Middle frontal gyrus (tissue), 1 donor: Measurements from ENCODE around the gene NDUFAF5.
"Not testable (repeated sequence)": the region's sequence is repeated elsewhere in the genome, so short reads cannot be mapped to it uniquely, and the experiment has no call there.

Experiments
- DNase-seq: peaks from one replicate; pipeline ENCODE4 v3.0.0-alpha.2; 2015; ENCODE audit warnings: low spot score; ENCODE audit errors: extremely low spot score

NDUFAF5 gene

GRCh38 chr20:13784893-13785715 is at the start of gene NDUFAF5, which contains the start of gene ESF1:
Gene NDUFAF5, plus strand, starts transcription at chr20:13785028. Its CDS starts 41 bp downstream, at chr20:13785069.
Gene ESF1, minus strand, starts transcription at chr20:13784919. Its CDS starts 1,779 bp downstream, at chr20:13783140.
- DNase-seq: peak; percentile 96

GRCh38 chr20:13735826-13736225 is 49.0 kb upstream of the NDUFAF5 start:
- no peak for DNase-seq

- no peak for DNase-seq
Measured at GRCh38 chr20:13736436-13737191, 48.2 kb upstream of the NDUFAF5 start.

- DNase-seq: not testable (repeated sequence)
Measured at GRCh38 chr20:13738187-13738586, 46.6 kb upstream of the NDUFAF5 start.

- DNase-seq: no peak
Measured at GRCh38 chr20:13739731-13740649, 44.8 kb upstream of the NDUFAF5 start.

- no peak for DNase-seq
Measured at GRCh38 chr20:13741879-13742278, 42.9 kb upstream of the NDUFAF5 start.

GRCh38 chr20:13744352-13744751 is 40.5 kb upstream of the NDUFAF5 start:
- DNase-seq: no peak

GRCh38 chr20:13745784-13746183 is 39.0 kb upstream of the NDUFAF5 start:
- DNase-seq: no peak

- no peak for DNase-seq
Measured at GRCh38 chr20:13749811-13750210, 35.0 kb upstream of the NDUFAF5 start.

- no peak for DNase-seq
Measured at GRCh38 chr20:13753436-13754036, 31.3 kb upstream of the NDUFAF5 start.

- DNase-seq: no peak
Measured at GRCh38 chr20:13755809-13756208, 29.0 kb upstream of the NDUFAF5 start.

GRCh38 chr20:13756551-13756950 is 28.3 kb upstream of the NDUFAF5 start:
- DNase-seq: no peak

GRCh38 chr20:13758884-13759283 is 25.9 kb upstream of the NDUFAF5 start:
- no peak for DNase-seq

- DNase-seq: not testable (repeated sequence)
Measured at GRCh38 chr20:13760451-13760946, 24.3 kb upstream of the NDUFAF5 start.

GRCh38 chr20:13765299-13765698 is 19.5 kb upstream of the NDUFAF5 start:
- no peak for DNase-seq

- no peak for DNase-seq
Measured at GRCh38 chr20:13765868-13766416, 18.9 kb upstream of the NDUFAF5 start.

GRCh38 chr20:13770141-13770540 is 14.7 kb upstream of the NDUFAF5 start:
- DNase-seq: no peak

GRCh38 chr20:13771853-13772453 is 12.9 kb upstream of the NDUFAF5 start:
- DNase-seq: peak; percentile 28

GRCh38 chr20:13772529-13772928 is 12.3 kb upstream of the NDUFAF5 start:
- DNase-seq: no peak

GRCh38 chr20:13775867-13776266 is 9.0 kb upstream of the NDUFAF5 start:
- DNase-seq: no peak
